SU-DHL-6 (cell line): ENCODE measurements around the gene TMOD2.

Experiments used
- H2AFZ ChIP-seq: fragments of 200-600 bp; sonication (generic); 2 replicates; pipeline ENCODE4 v1.6.1; 2014; ENCODE audit warnings: low read depth, mild to moderate bottlenecking, moderate library complexity, mixed read lengths, antibody characterized with exemption, low read length; ENCODE audit not compliant: severe bottlenecking
- H3F3A ChIP-seq: fragments of 200-600 bp; shearing (Covaris generic); 2 replicates; pipeline ENCODE4 v1.6.0; 2016; ENCODE audit warnings: antibody characterized with exemption, mild to moderate bottlenecking; ENCODE audit not compliant: insufficient read depth
- H3K27ac ChIP-seq: fragments of 200-600 bp; sonication (generic); 2 replicates; pipeline ENCODE4 v1.5.1; 2016; ENCODE audit warnings: low read depth, mild to moderate bottlenecking, low read length, moderate library complexity, mixed read lengths
- H3K27me3 ChIP-seq: fragments of 200-600 bp; sonication (generic), shearing (Covaris generic); 2 replicates; pipeline ENCODE4 v1.6.0; 2014; ENCODE audit warnings: mild to moderate bottlenecking, low read length
- H3K36me3 ChIP-seq: fragments of 200-600 bp; sonication (generic); 2 replicates; pipeline ENCODE4 v1.6.1; 2014; ENCODE audit warnings: mild to moderate bottlenecking, low read length, mixed read lengths
- H3K4me2 ChIP-seq: fragments of 300-600, 200-600 bp; shearing (Covaris generic), sonication (generic); 2 replicates; pipeline ENCODE4 v1.6.0; 2014; ENCODE audit warnings: low read length, low read depth, mild to moderate bottlenecking; ENCODE audit not compliant: poor library complexity, severe bottlenecking
- H3K4me3 ChIP-seq: fragments of 200-600 bp; sonication (generic); 2 replicates; pipeline ENCODE4 v1.5.1; 2014; ENCODE audit warnings: antibody characterized with exemption, low read length, mild to moderate bottlenecking, mixed read lengths; ENCODE audit not compliant: insufficient read depth, poor library complexity, severe bottlenecking
- H3K79me2 ChIP-seq: fragments of 200-600 bp; sonication (generic); 2 replicates; pipeline ENCODE4 v1.6.1; 2014; ENCODE audit warnings: mild to moderate bottlenecking, low read length, moderate library complexity; ENCODE audit not compliant: insufficient read depth
- H3K9ac ChIP-seq: fragments of 200-600 bp; sonication (generic); 2 replicates; pipeline ENCODE4 v1.7.0; 2014; ENCODE audit warnings: mild to moderate bottlenecking, low read length
- H3K9me2 ChIP-seq: fragments of 200-600 bp; sonication (generic); replicated peaks from 2 replicates; pipeline ENCODE4 v1.6.1; 2014; ENCODE audit warnings: low read length; ENCODE audit not compliant: insufficient read depth
- H3K9me3 ChIP-seq: fragments of 200-600 bp; sonication (generic); 2 replicates; pipeline ENCODE4 v1.6.1; 2014; ENCODE audit warnings: low read length, mixed read lengths; ENCODE audit not compliant: insufficient read depth
- H4K20me1 ChIP-seq: fragments of 200-600 bp; sonication (generic); 2 replicates; pipeline ENCODE4 v1.6.1; 2014; ENCODE audit warnings: low read depth, mild to moderate bottlenecking, antibody characterized with exemption, low read length, moderate library complexity, mixed read lengths
- EZH2phosphoT487 ChIP-seq: fragments of 200-600 bp; sonication (generic), shearing (Covaris generic); conservative IDR thresholded peaks from 2 replicates; pipeline ENCODE4 v1.6.1; 2018; ENCODE audit warnings: mild to moderate bottlenecking, antibody characterized with exemption, low read length, moderate library complexity, mixed read lengths
- TF ChIP-seq, protein P1 (sequence below): fragments of 200-600 bp; sonication (generic); IDR thresholded peaks from one replicate; pipeline ENCODE4 v1.5.1; 2017; ENCODE audit warnings: antibody characterized with exemption, mild to moderate bottlenecking, low read length, moderate library complexity; ENCODE audit not compliant: insufficient read depth, poor library complexity, severe bottlenecking

TMOD2 gene

GRCh38 chr15:51750792-51751696, at the start of gene TMOD2:
TMOD2 (plus strand) TSS chr15:51751597; CDS start chr15:51766442, 14,845 bp downstream.
- H3K79me2 ChIP-seq = no peaks in the 10 kb centered on the region
- peak within 1 kb of the TSS; percentile 57 for H3K4me3 ChIP-seq
- peak within 1 kb of the TSS; percentile 31; the same call in 1 of the 2 replicates for H3K9ac ChIP-seq
- no peak within 1 kb of the TSS for H3K27ac ChIP-seq
- H3K9me3 ChIP-seq = no peaks in the 10 kb centered on the region
- H3K36me3 ChIP-seq = no peaks in the 10 kb centered on the region
- TF ChIP-seq, protein P1, sequence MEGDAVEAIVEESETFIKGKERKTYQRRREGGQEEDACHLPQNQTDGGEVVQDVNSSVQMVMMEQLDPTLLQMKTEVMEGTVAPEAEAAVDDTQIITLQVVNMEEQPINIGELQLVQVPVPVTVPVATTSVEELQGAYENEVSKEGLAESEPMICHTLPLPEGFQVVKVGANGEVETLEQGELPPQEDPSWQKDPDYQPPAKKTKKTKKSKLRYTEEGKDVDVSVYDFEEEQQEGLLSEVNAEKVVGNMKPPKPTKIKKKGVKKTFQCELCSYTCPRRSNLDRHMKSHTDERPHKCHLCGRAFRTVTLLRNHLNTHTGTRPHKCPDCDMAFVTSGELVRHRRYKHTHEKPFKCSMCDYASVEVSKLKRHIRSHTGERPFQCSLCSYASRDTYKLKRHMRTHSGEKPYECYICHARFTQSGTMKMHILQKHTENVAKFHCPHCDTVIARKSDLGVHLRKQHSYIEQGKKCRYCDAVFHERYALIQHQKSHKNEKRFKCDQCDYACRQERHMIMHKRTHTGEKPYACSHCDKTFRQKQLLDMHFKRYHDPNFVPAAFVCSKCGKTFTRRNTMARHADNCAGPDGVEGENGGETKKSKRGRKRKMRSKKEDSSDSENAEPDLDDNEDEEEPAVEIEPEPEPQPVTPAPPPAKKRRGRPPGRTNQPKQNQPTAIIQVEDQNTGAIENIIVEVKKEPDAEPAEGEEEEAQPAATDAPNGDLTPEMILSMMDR = no peak
- no peak for TF ChIP-seq EZH2phosphoT487
- H3K4me2 ChIP-seq = peak within 1 kb of the TSS; percentile 84
- no peaks in the 10 kb centered on the region for H3K9me2 ChIP-seq
- H3K27me3 ChIP-seq = no peaks in the 10 kb centered on the region
- no peaks in the 10 kb centered on the region for H3F3A ChIP-seq
- peak within 1 kb of the TSS; percentile 43 for H2AFZ ChIP-seq
- no peaks in the 10 kb centered on the region for H4K20me1 ChIP-seq

GRCh38 chr15:51702710-51703109, 48.7 kb upstream of the TMOD2 start:
- H3K4me3 ChIP-seq = no peak overlapping the region
- H4K20me1 ChIP-seq = no peaks in the 10 kb centered on the region
- no peaks in the 10 kb centered on the region for H3K9me2 ChIP-seq
- H2AFZ ChIP-seq = no peak overlapping the region
- no peak overlapping the region for H3K27ac ChIP-seq
- H3K36me3 ChIP-seq = no peaks in the 10 kb centered on the region
- H3K9me3 ChIP-seq = no peaks in the 10 kb centered on the region
- no peak overlapping the region for H3K9ac ChIP-seq
- no peak overlapping the region for H3K4me2 ChIP-seq
- no peaks in the 10 kb centered on the region for H3F3A ChIP-seq
- H3K27me3 ChIP-seq = peaks cover 2% of the 10 kb centered on the region; the same call in 1 of the 2 replicates
- no peaks in the 10 kb centered on the region for H3K79me2 ChIP-seq
- no peak for TF ChIP-seq EZH2phosphoT487

DNA sequence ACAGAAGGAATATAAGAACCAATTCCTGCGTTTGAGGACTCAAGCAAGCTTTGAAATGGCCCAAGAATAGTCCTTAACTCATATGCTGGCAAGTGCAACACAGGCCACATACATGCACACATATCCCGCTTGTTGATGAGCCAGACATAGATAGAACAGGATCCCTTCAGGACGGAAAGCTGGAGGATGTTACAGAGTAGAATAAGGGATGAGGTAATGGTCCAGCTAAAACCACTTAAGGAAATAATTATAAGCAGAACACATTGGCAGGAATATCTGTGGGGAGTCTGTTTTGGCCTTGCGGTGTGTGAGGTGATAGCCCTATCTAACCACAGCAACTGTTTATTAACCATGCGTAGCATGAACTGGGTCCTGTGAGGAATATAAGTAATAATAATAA, 45.1 kb upstream of the TMOD2 start:
- H3K9me3 ChIP-seq = no peaks in the 10 kb centered on the region
- no peaks in the 10 kb centered on the region for H3F3A ChIP-seq
- TF ChIP-seq, protein P1 = no peak
- no peak for TF ChIP-seq EZH2phosphoT487
- no peak overlapping the region for H2AFZ ChIP-seq
- no peaks in the 10 kb centered on the region for H3K79me2 ChIP-seq
- no peaks in the 10 kb centered on the region for H3K36me3 ChIP-seq
- no peaks in the 10 kb centered on the region for H3K27me3 ChIP-seq
- H3K4me2 ChIP-seq = no peak overlapping the region
- no peaks in the 10 kb centered on the region for H4K20me1 ChIP-seq
- no peak overlapping the region for H3K9ac ChIP-seq
- H3K9me2 ChIP-seq = no peaks in the 10 kb centered on the region
- no peak overlapping the region for H3K4me3 ChIP-seq
- H3K27ac ChIP-seq = no peak overlapping the region

DNA sequence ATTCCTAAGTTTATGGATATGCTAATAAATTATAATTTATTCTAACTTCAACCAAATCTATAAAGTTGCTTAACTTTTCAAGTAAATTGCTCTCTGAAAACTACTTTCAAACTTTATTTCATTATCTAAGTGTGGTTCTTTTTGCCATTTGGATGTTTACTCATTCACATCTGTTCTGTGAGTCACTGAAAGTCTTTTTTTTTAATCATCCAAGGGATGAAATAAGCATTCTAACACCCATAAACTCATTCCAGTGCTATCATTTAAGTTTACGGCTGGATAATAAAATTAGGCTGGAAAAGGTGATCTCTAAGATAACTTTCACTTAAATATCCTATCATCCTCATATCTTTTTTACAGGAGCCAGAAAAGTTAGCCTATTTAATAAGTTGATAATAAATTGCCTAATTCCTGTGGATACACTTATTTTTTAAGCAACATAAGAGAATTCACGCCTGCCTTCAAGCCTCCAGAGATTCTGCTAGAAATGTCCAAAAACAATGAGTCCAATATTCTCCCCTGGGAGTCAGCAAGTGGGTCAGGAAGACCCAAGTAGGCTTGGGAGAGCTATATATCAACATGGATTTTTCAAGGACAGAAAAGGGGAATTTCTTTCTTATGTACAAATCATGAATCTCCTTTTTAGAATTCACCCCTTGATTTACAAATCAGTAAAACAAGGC, 44.3 kb upstream of the TMOD2 start:
- TF ChIP-seq EZH2phosphoT487 = no peak
- TF ChIP-seq, protein P1 = no peak
- no peaks in the 10 kb centered on the region for H3K9me2 ChIP-seq
- no peak overlapping the region for H2AFZ ChIP-seq
- no peaks in the 10 kb centered on the region for H3K79me2 ChIP-seq
- H3K27ac ChIP-seq = no peak overlapping the region
- H3F3A ChIP-seq = no peaks in the 10 kb centered on the region
- H4K20me1 ChIP-seq = no peaks in the 10 kb centered on the region
- no peak overlapping the region for H3K4me2 ChIP-seq
- no peaks in the 10 kb centered on the region for H3K36me3 ChIP-seq
- H3K4me3 ChIP-seq = no peak overlapping the region
- H3K27me3 ChIP-seq = no peaks in the 10 kb centered on the region
- H3K9ac ChIP-seq = no peak overlapping the region
- H3K9me3 ChIP-seq = no peaks in the 10 kb centered on the region
